Body of pancreas (tissue), 4 donors: ENCODE measurements around the gene BCL11B.

Source experiments
- POLR2A ChIP-seq, 3 donors: fragments of 450-650 bp; IDR thresholded peaks; one replicate each; pipeline ENCODE4 v1.6.1; 2016; ENCODE audit warnings: antibody characterized with exemption in 3 of 3, mild to moderate bottlenecking in 2 of 3
- TF ChIP-seq, protein P1 (sequence below), 7 experiments: fragments of 450-650 bp in 4 of 7; fragments of 200-600 bp in 3 of 7; sonication (generic) in 3 of 7; IDR thresholded peaks; one replicate each; pipeline ENCODE4 v1.5.1; 2016 to 2019; ENCODE audit warnings: antibody characterized with exemption in 7 of 7

DNA sequence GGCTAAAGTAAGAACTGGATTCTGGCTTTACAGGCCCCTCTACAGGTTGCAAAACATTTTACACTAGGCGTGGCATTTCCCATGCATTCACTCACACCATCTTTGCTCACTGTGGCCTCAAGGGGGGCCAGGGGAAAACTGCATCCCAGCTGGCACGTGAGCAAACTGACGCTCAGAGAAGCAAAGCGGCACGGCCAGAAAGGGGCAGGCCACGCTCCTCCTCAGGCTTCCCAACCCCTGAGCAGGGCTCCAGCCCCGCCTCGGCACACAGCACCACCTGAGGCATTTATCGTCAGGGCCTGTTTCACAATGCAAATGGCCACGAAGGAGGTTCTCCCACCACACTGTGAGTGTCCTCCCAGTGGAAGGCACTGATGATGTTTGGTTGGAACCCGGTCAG, 90.8 kb downstream of the BCL11B start:
- TF ChIP-seq POLR2A (IDR thresholded peaks at IDR 0.05): no peak
- TF ChIP-seq, protein P1, sequence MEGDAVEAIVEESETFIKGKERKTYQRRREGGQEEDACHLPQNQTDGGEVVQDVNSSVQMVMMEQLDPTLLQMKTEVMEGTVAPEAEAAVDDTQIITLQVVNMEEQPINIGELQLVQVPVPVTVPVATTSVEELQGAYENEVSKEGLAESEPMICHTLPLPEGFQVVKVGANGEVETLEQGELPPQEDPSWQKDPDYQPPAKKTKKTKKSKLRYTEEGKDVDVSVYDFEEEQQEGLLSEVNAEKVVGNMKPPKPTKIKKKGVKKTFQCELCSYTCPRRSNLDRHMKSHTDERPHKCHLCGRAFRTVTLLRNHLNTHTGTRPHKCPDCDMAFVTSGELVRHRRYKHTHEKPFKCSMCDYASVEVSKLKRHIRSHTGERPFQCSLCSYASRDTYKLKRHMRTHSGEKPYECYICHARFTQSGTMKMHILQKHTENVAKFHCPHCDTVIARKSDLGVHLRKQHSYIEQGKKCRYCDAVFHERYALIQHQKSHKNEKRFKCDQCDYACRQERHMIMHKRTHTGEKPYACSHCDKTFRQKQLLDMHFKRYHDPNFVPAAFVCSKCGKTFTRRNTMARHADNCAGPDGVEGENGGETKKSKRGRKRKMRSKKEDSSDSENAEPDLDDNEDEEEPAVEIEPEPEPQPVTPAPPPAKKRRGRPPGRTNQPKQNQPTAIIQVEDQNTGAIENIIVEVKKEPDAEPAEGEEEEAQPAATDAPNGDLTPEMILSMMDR (IDR thresholded peaks at IDR 0.05): no peak
